Cardiac muscle cell (in vitro differentiated cells and primary cell): ENCODE data around the gene NCOA4. TPM values are rescaled to one million over a fixed set of nuclear protein-coding genes. Genes with fewer than 3 reads are reported as not detected.

ENCODE experiments used
- DNase-seq, 2 donors: peaks; one replicate each; pipeline versions ENCODE4 v3.0.0 to v3.0.0-alpha.2; 2010 to 2017; ENCODE audit warnings: low read depth in 1 of 2, low spot score in 1 of 2
- H3K27ac ChIP-seq: fragments of 200-600 bp; sonication (generic); 2 replicates; pipeline ENCODE4 v1.5.1; 2016
- H3K27me3 ChIP-seq: fragments of 200-600 bp; sonication (generic); 2 replicates; pipeline ENCODE4 v1.6.0; 2016; ENCODE audit warnings: control low read depth
- H3K36me3 ChIP-seq: fragments of 200-600 bp; sonication (generic); 2 replicates; pipeline ENCODE4 v1.5.1; 2016; ENCODE audit warnings: control low read depth
- H3K4me1 ChIP-seq: fragments of 200-600 bp; sonication (generic); 2 replicates; pipeline ENCODE4 v1.8.1; 2017; ENCODE audit warnings: low read depth, mild to moderate bottlenecking, mixed run types
- H3K4me3 ChIP-seq: fragments of 200-600 bp; sonication (generic); 2 replicates; pipeline ENCODE4 v1.5.1; 2016; ENCODE audit warnings: mild to moderate bottlenecking
- H3K9me3 ChIP-seq: fragments of 200-600 bp; sonication (generic); 2 replicates; pipeline ENCODE4 v1.5.1; 2017; ENCODE audit warnings: low read depth, mild to moderate bottlenecking, control low read depth
- polyA plus RNA-seq: library from polyadenylated mRNA; unstranded; fragments of >200 nt; fragmentation: Nextera tagmentation; extraction: Ambion mirVana; gene quantifications from 2 replicates; pipeline ENCODE4 v1.2.1, GENCODE V29; 2016
- total RNA-seq: library from RNA; depleted of rRNA; stranded (reverse); fragments of >200 nt; gene quantifications from 2 replicates; pipeline ENCODE4 v1.2.3, GENCODE V29; 2016
- TF ChIP-seq, protein P1 (sequence below): IDR thresholded peaks from 2 replicates; pipeline ENCODE4 v1.5.1; 2012; ENCODE audit warnings: low read depth, mild to moderate bottlenecking, low read length

Gene NCOA4
- total and polyA plus RNA-seq, 2 experiments from 2014 or later, result 149 to 292 TPM

DNA sequence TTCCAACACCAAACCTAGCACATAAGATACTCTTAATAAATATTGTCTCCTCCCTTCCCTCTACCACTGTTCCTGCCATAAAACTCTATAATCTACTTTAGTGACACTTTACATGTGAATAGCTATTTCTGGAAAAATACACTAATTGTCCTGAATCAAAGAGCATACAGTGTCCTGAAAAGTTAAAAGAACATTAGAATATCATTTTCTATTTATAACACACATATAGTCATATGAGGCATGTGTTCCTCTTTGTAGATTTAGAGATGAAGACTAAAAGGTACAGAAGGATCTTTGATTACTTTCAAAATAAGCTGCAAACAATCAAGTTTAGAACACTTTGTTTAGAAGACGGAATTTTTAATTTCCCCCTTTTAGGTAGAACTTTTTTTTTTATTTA lies 13.6 kb downstream of the NCOA4 start:
- H3K9me3 ChIP-seq, result no peaks in the 10 kb centered on the region
- no peak overlapping the region for H3K27ac ChIP-seq
- no peak for DNase-seq
- TF ChIP-seq, protein P1, sequence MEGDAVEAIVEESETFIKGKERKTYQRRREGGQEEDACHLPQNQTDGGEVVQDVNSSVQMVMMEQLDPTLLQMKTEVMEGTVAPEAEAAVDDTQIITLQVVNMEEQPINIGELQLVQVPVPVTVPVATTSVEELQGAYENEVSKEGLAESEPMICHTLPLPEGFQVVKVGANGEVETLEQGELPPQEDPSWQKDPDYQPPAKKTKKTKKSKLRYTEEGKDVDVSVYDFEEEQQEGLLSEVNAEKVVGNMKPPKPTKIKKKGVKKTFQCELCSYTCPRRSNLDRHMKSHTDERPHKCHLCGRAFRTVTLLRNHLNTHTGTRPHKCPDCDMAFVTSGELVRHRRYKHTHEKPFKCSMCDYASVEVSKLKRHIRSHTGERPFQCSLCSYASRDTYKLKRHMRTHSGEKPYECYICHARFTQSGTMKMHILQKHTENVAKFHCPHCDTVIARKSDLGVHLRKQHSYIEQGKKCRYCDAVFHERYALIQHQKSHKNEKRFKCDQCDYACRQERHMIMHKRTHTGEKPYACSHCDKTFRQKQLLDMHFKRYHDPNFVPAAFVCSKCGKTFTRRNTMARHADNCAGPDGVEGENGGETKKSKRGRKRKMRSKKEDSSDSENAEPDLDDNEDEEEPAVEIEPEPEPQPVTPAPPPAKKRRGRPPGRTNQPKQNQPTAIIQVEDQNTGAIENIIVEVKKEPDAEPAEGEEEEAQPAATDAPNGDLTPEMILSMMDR, result no peak
- H3K4me3 ChIP-seq, result no peak overlapping the region
- peaks cover 44% of the 10 kb centered on the region for H3K36me3 ChIP-seq
- no peaks in the 10 kb centered on the region for H3K27me3 ChIP-seq
- H3K4me1 ChIP-seq, result peaks cover 53% of the 10 kb centered on the region

DNA sequence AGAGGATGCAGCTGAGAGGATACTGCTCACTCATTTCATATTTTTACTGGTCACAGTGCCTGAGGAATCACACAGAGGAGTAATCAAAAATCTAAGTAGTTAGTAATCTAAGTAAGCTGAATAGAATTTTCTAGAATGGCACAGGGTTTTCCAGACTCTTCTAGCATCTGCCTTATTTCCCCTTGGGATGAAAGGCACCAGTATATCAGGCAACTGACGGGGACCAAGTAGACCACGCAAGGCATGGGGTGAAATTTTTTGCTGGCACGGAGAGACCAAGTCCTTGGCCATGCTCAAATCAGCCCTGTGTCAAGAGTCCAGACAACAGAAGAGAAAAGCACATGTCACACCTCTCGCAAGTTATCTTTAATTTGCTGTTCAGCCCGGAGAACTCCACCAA lies 14.2 kb downstream of the NCOA4 start:
- Histone ChIP-seq H3K36me3 (peaks cover 48% of the 10 kb centered on the region), H3K9me3 (no peaks in the 10 kb centered on the region), H3K27ac (no peak overlapping the region), H3K27me3 (no peaks in the 10 kb centered on the region), H3K4me3 (no peak overlapping the region), H3K4me1 (peaks cover 50% of the 10 kb centered on the region)
- DNase-seq, result no peak
- TF ChIP-seq, protein P1, result no peak

DNA sequence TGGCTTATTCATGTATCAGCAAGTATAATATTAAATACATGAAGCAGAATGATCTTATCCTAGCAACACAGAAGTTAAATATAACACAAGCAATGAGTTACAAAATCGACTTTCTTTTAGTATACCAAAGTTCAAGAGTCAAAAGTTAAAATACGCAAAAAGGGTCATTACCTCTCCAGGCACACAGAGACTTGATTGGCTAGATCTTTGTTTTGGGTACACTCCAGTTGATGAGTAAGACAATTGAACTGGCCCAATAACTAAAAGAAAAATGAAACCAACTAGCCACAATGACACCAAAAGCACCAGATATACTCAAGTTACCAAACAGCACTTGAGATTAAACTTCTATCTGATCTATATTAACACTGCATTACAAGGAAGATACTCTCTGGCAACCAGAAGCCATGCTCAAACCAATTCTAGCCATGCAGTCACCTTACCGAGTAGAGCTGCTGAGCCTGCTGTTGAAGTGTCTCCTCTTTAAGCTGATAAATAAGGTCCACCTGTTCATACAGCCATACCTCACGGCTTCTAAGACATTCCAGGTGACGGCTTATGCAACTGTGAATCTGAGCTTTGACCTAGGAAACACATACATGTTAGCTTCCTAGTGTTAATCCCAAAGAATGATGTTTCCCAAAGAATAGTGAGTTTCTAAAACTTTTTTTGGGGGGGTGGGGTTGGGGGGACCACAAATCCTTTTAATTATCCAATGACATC lies 15.6 kb downstream of the NCOA4 start:
- H3K36me3 ChIP-seq, result peaks cover 62% of the 10 kb centered on the region
- no peak overlapping the region for H3K4me3 ChIP-seq
- H3K27me3 ChIP-seq, result no peaks in the 10 kb centered on the region
- no peaks in the 10 kb centered on the region for H3K9me3 ChIP-seq
- no peak overlapping the region for H3K27ac ChIP-seq
- TF ChIP-seq, protein P1, result no peak
- H3K4me1 ChIP-seq, result peaks cover 38% of the 10 kb centered on the region
- no peak for DNase-seq

DNA sequence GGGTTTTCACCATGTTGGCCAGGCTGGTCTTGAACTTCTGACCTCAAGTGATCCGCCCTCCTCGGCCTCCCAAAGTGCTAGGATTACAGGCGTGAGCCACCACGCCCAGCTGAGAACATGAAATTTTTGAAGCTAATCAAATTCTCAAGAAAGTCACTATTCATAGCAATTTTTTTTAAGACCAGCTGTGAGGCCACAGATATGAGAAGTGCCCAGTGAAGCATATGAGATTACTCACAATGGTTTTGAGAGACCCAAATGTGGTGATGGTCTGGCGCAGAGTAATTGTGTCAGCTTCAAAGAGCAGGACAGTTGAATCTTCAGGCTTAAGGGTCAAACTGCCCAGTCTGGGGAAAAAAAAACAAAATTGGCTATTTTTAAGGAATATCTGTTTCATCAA lies 16.2 kb downstream of the NCOA4 start:
- peaks cover 32% of the 10 kb centered on the region for H3K4me1 ChIP-seq
- no peak overlapping the region for H3K4me3 ChIP-seq
- no peaks in the 10 kb centered on the region for H3K27me3 ChIP-seq
- no peaks in the 10 kb centered on the region for H3K9me3 ChIP-seq
- peaks cover 68% of the 10 kb centered on the region for H3K36me3 ChIP-seq
- TF ChIP-seq, protein P1, result no peak
- no peak for DNase-seq
- no peak overlapping the region for H3K27ac ChIP-seq

DNA sequence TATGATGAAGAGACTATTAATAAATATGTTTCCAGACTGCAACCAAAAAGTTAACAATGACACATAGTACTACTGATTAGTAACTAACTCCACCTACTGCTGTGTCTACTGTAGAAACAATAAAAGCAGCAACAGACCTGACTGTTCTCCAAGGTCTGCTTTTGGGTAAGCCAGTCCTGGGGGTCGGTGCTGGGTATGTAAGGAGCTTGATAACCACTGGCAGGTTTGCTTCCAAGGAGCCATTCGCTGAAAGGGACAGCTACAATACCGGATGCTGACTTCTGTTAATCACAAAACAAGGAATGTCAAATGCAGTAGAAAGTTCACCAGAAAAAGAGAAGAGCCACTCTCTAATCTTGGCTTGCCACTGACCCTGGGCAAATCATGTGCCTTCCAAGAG lies 17.7 kb downstream of the NCOA4 start:
- TF ChIP-seq, protein P1, result no peak
- H3K36me3 ChIP-seq, result peaks cover 83% of the 10 kb centered on the region
- H3K4me1 ChIP-seq, result peaks cover 17% of the 10 kb centered on the region

More for the DNA sequence above, 17.7 kb downstream of the NCOA4 start:
- peak overlapping the region; percentile 42 for H3K27ac ChIP-seq
- no peaks in the 10 kb centered on the region for H3K27me3 ChIP-seq
- no peaks in the 10 kb centered on the region for H3K9me3 ChIP-seq
- H3K4me3 ChIP-seq, result no peak overlapping the region
- DNase-seq, result no peak
